Measurements from ENCODE around the gene FFAR1.

- TF ChIP-seq CTCF (IDR thresholded peaks at IDR 0.05) (no peak), POLR2A (IDR thresholded peaks at IDR 0.05) (no peak)
Observed at GRCh38 chr19:35302446-35302845, 45.3 kb upstream of the FFAR1 start.

Measured in upper lobe of left lung (tissue), 4 donors.